AML-193 (cell line): ENCODE results near the gene TP53I3.
"Not testable (repeated sequence)": the region's sequence is repeated elsewhere in the genome, so short reads cannot be mapped to it uniquely, and the experiment has no call there.

Source experiments
- DNase-seq, 2 experiments: peaks; one replicate each; lab custom pipeline; 2025; lab: John Stamatoyannopoulos, UW

Gene TP53I3

GRCh38 chr2:24052951-24053350 is 31.7 kb downstream of the TP53I3 start:
- DNase-seq = no peak

- no peak for DNase-seq
These were observed 32.8 kb downstream of the TP53I3 start for GRCh38 chr2:24051833-24052232.

GRCh38 chr2:24050041-24050979 is 34.3 kb downstream of the TP53I3 start:
- DNase-seq = no peak

GRCh38 chr2:24049485-24050021 is 35.1 kb downstream of the TP53I3 start, which contains the start of gene FKBP1B:
FKBP1B (plus strand) TSS chr2:24049741; CDS start chr2:24049850, 109 bp downstream.
- no peak for DNase-seq

GRCh38 chr2:24048769-24049484 is 35.7 kb downstream of the TP53I3 start:
- no peak for DNase-seq

- no peak for DNase-seq
These were observed 37.0 kb downstream of the TP53I3 start for GRCh38 chr2:24047703-24048033.

- peak; percentile 99 for DNase-seq
These were observed 37.5 kb downstream of the TP53I3 start, which contains the start of gene WDCP for GRCh38 chr2:24046930-24047702. WDCP (minus strand) TSS chr2:24047391; CDS start chr2:24039494, 7,897 bp downstream.

GRCh38 chr2:24046599-24046929 is 38.1 kb downstream of the TP53I3 start:
- DNase-seq = no peak

GRCh38 chr2:24045511-24046508 is 38.8 kb downstream of the TP53I3 start:
- no peak for DNase-seq

GRCh38 chr2:24043133-24043532 is 41.5 kb downstream of the TP53I3 start:
- not testable (repeated sequence) for DNase-seq

- no peak for DNase-seq
These were observed 44.1 kb downstream of the TP53I3 start for GRCh38 chr2:24040511-24040910.

GRCh38 chr2:24038786-24039499 is 45.7 kb downstream of the TP53I3 start:
- no peak for DNase-seq
